Midbrain (tissue), 1 donor: ENCODE results near the gene NLK.

Experiments used
- DNase-seq: peaks from one replicate; lab custom pipeline; 2025; lab: John Stamatoyannopoulos, UW

The NLK gene

DNA sequence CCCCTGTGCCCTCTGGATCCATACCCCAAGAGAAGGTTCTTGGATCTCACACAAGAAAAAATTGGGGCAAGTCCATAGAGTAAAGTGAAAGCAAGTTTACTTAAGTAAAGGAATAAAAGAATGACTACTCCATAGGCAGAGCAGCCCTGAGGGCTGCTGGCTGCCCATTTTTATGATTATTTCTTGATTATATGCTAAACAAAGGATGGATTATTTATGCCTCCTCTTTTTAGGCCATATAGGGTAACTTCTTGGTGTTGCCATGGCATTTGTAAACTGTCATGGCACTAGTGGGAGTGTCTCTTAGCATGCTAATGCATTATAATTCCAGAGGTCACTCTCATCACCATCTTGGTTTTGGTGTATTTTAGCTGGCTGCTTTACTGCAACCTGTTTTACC lies 70.8 kb downstream of the NLK start:
- DNase-seq: no peak

DNA sequence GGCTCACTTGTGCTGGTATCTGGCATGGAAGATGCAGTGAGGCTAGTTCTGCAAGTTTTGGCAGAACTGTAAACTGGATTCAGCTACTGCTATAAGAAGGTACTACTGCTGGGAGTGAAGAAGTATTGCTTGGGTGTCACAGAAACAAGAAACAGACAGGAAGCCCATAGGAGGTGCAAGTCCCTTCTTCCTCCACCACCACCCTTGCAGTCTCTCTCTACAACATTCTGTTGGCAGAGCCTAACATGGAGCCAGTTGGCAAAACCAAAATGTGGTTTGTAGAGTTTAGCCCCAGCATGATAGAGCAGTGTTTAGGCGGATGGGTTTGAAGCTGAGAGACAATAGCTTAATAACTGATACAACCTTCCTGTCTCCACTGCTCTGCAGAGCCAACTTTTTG lies 72.6 kb downstream of the NLK start:
- DNase-seq: no peak

DNA sequence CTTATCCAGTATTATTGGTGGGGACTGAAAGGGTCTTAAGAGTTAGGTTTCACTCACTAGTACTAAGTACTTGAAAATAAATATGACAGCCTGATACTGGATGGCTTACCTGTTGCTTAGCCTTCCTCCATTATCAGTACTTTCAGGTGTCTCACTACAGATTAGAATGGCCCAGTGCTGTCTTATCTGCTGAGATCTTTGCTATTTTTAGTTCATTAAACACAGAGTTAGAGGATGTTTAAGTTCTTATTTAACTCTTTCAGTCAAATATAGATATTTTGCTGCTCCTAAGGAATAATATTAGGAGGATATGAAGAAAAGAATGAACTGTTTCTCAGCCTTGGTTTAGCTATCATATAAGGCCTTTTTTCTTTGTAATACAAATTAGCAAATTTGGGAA lies 74.8 kb downstream of the NLK start:
- no peak for DNase-seq

DNA sequence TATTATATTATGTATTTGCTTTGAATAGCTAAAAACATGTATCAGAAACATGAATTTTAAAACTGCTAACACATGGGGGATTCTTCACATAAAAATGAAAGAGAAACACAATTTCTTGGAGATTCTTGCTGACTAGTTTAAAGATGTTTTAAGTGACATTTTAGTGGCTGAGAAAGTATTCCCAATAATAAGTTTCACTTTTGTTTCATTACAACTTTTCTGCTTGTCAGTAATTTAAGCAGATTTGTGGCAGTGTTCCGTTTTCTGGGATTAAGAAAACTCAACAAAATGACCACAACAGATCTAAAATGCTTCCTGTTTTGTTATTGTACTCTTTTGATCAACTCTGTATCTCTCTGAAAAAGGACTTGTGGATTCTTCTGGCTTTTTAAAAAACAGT lies 75.9 kb downstream of the NLK start:
- DNase-seq: no peak

DNA sequence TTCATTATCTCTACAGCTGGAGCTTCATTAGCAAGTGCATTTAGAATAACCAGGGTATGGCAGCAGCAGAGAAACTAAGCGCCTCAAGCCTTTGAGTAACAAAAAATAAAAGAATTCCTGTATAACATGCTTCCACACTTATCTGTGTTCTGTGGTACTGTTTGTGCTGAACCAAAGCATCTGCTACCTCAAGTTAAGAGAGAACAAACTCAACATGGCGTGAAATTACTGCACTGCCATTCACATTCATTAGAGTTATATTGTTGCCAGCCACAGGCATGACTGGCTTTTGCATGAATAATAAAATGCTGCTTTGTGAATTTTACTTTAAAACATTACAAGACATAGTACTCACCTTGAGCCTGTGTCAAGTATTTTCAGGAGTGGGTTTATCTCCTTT lies 76.6 kb downstream of the NLK start:
- DNase-seq: no peak

DNA sequence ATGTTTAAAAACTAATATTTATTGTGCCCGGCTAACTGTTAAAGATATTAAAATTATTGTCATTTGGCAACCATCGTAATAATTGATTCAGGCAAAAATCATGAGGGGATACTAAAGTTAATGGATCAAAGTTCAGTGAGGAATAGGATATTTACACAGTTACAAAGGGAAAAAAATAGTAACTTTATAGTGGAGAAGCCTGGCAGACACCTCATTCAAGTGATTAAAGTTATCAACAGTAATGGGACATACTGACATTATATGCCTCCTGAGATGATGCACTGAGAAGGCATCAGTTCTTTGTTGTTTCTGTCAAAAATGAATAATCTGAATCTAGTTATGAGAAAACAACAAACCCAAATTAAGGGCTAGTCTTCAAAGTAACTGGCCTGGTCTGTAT lies 77.1 kb downstream of the NLK start:
- DNase-seq: no peak

DNA sequence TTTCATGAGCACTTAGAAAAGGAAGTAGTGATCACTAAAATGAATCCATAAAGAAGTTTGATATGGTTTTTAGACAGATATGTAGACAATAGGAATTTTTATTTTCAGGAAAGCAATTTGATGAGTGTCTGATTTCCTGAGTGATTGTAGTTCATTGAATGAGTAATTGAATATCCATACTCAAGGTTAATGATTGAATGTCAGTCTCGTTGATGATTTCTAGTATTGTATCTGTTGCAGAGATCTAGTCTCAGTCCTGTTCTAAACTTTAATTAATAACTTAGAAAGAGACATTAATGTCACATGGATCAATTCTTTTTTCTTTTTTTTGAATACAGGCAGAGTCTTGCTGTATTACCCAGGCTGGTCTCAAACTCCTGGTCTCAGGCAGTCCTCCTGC lies 78.3 kb downstream of the NLK start:
- no peak for DNase-seq

DNA sequence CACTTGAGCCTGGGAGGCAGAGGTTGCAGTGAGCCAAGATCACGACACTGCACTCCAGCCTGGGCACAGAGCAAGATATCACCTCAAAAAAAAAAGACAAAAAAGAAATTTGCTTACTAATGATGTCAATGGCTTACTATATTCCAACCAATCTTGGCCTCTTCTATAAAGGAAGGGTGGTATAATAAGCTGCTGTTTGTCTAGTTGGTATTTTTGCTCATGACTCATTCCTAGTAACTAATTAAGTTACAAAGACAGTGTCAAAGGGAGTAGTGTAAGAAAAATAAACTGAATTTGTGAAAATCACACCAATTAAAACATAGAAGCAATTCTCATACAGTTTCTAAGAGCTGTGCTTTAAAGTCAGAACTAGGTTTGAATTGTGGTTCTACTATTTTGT lies 82.5 kb downstream of the NLK start:
- DNase-seq: no peak

DNA sequence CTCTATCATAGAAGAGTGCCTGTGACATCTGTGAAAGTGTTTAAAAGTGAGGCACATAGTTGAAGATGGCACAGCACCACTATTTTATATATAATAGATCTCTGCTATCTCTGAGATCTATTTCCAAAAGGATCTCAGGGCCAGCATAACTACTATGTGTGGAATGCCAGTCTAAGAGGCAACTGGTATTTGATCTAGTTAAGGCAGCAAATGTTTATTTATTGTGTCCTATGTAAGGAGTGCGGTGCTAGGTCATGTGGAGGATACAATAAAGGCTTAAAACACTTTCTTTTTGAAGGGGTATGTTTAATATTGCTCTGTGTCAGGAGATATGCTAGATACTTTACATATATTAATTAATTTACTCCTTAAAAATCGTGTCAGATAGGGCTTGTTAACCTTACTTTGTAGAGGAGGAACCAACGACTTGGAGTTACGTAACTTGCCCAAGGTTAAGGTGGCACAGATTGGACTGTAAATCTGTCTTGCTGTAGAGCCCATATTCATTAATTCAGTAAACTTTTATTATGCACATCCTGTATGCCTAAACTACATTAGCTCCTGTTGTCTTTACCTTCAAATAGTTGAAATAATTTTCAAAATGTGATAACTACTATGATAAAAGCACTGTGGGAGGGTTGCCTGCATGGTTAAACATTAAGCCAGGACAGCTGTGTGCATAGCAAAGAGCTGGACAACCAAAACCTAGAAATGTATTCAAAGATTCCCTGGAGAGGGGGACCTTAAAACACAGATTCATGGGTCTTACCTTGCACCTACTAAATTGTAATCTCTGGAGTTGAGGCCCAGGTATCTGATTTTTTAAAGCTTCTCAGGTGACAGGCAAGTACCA lies 83.3 kb downstream of the NLK start:
- DNase-seq: no peak

DNA sequence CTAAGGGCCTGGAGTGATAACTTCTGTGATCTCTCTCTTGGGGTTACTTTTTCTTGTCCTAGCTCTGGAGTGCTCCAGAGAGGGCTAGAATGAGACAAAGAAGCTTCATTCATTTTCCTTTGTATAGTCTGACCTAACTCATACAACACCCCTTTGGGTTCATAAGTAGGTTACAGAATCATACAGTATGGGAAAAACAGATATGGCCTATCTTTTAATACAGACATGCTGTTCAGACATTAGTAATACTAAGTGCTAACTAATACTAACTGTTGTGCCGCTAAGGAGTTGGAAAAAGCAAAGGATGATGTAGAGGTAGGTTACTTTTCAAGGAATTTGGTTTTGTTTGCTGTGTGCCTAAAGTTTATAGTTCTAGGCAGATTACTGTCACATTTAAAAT lies 84.7 kb downstream of the NLK start:
- no peak for DNase-seq

DNA sequence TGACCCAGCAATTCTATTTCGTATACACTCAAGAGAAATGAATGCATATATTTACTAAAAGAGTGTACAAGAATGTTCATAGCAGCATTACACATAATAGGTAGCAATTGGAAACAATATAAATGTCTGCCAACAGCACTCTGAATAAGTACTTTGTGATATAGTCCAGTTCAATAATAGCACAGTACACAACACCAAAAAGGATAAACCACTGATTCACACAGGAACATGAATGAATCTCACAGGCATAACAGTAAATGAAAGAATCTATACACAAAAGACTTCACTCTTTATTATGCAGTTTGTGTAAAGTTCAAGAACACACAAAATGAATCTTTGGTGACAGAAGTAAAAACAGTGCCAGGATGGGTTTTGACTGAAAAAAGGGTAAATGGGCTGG lies 86.3 kb downstream of the NLK start:
- no peak for DNase-seq

DNA sequence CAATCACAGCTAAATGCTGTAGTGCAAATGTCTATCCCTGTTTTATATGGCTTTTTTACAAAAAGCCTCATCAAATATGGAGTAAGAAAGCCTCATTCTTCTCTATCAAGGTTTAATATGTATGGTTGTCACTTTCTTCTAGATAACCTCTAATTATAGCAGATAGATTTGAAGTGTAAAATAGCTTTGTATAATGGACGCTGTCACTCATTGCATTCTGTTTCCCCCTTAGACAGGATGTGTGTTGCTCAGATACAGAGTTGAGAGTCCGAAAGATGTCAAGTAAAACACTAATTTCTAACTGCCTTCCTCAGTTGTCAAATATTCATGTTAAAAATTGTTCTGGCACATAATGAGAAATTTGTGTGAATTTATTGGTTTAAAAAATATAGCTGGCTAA lies 88.0 kb downstream of the NLK start:
- no peak for DNase-seq

DNA sequence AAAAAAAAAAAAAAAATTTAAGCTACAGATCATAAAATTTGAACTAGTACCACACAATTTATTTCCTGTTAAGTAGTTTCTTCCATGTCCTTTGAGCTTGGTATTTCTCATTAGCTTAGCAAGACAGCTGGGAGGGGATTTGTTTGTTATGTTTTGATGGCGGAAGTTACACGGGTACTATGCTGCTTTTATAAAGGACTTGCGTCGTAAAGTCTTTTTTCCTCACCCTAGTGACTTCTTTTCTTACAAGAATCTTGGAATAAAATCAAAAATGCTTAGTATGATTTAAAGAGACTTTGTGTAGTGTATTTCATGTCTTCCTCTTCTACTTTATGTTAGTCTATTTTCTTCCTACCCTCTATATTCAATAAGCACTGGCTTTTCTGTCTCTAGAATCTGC lies 89.1 kb downstream of the NLK start:
- DNase-seq: no peak

DNA sequence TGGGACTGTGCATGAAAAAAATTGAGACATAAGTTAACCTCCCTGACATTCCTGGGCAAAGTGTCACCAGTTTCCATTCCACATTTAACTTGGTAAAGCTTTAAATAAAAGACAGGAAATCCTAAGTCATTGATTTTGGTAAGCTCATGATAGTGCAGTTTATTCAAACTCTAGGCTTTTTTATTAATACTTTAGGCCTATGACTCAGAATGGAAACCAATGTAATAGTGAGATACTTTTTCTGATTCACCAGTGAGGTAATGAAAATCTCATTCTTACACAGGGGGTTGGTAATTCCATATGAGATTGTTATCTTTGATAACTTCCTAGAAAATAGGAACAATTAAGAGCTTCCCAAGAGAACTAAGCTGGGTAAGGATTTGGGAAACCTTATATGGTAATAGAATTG lies 91.1 kb downstream of the NLK start:
- no peak for DNase-seq

DNA sequence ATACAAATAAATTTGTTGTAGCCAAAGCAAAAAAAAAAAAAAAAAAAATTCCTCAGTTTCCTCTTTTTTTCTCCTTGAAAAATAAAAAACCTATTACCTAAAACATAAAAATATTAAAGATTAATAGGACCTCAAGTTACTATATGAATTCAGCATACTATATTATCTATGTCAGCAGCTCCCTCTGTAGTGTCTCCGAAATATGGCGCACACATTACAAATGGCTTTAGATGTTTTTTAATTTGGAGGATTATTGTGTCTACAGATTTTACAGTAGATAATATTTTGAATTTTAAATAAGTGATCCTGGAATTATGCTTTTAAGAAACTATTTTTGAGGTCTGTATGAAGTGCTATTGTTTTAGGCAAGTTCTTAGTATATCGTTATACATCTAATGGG lies 94.4 kb downstream of the NLK start:
- DNase-seq: no peak

DNA sequence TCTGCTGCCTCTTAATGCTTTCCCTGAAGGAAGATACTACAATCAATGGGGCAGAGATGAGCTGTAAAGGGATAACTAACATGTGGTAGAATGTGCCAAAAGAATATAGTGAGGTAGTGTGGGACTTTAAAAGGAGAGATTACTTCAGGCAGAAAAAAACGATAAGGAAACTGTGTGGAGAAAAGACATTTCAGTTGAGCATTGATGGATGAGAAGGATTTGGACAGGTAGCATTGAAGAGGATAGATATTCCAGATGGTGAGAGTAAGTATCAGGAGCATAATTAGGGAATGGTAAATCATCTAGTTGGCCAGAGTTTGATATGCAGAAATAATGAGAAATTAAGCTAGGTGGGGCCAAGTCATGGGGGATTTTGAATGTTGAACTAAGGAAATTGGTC lies 97.3 kb downstream of the NLK start:
- DNase-seq: no peak

DNA sequence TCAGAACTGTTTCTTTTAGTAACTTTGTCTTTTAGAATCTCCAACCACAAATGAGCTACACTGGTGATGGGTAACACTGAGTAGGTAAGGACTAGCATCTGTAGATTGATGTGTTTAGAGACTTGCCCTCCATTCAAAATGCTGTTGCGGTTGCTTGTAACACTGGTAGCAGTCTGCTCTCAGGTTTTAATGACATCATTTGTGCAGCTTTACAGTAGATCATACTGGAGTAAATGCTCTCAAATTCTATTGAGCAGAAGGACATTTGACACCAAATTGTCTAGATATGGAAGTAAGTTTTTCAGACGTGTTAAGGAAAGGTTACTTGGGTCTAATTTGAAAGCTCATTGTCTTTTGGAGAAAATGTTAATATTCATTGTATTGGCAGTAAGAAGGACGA lies 98.8 kb downstream of the NLK start:
- no peak for DNase-seq

DNA sequence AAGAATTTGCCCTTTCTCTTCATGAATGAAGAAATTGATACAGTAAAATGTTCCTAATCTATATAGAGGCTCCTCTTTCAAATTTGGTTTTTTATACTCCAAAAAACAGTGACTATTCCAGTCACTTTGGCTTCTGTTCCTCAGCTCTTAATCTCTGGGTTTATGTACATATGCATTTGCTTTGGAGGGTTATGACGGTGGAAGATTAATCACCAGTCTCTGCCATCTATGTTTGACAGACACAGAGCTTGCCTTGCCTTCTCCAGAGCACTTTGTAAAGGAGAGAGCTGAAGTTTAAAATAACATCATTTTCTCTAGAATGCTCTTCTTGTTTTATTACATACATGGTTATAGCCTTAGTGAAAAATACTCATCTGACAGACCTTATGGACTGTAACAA lies 99.3 kb downstream of the NLK start:
- no peak for DNase-seq

DNA sequence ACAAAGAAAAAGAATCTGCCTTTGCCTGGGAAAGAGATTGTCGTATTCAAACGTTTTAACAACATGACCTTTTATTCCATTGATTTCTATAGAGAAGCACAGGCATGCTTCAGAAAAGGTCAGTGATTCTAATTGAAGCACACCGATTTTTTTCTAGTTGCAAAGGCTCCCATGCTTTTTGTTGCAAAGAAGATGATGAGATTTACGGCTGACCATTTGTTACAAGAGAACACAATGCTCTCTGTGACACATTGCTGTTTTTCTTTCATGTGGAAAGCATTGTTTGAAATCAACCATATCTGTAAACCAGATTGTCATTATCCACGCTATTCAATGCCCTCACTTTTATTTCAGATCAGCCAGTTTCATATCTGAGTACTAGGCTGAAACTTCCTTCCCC lies 99.8 kb downstream of the NLK start:
- DNase-seq: peak; percentile 45

DNA sequence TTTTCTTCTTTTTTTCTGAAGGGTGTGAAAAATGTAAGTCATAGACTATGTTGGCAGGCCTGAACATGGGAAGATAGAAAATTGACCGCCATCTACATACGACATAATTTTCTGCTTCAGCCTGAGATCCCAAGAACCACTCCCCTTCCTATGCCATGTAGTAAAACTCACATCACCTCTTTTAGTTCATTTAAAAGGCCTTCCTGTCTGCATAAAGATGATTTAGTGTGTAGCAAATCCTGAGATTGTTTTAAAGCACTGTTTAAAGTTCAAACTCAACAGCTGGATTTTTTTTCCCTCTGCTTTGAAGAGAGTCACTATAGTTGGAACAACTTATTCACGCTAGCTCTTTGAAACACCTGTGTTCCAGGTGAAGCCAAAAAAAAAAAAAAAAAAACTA lies 101.5 kb downstream of the NLK start:
- DNase-seq: no peak

DNA sequence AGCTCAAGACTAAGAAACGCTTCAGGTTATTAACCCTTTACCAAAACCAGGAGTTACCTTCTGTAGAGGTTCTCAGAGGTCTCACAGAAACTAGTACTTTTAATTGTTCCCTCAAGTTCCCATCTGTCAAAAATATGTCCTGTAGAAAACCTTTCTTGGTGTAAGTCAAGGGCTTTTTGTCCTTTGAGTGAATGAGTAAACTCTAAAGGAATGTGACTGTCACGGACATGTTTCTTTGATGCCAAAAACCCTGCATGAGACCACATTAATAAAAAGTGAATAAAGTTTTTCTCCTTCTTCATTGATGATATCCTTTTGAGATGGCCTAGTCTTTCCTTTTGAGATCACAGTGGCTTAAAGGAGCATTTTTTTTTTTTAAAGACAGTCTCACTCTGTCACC lies 102.9 kb downstream of the NLK start:
- no peak for DNase-seq

DNA sequence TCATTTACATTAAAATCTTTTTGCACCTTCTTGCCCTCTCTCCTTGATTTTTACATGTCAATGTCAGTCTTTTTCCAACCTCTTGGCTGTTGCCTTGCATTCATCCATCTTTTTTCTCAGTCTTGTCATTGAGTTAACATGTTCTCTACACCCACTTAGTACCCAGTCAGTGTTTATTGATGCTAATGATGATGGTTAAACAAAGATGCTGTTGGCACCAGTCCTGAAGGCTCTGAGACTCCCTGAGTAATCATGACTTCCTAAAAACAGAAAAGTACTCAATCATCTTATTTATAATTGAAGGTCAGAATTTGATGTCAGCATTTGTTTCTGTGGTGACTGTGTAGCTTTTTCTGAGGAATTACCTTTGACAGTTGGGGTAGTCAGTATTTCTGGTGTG lies 104.5 kb downstream of the NLK start:
- DNase-seq: no peak

DNA sequence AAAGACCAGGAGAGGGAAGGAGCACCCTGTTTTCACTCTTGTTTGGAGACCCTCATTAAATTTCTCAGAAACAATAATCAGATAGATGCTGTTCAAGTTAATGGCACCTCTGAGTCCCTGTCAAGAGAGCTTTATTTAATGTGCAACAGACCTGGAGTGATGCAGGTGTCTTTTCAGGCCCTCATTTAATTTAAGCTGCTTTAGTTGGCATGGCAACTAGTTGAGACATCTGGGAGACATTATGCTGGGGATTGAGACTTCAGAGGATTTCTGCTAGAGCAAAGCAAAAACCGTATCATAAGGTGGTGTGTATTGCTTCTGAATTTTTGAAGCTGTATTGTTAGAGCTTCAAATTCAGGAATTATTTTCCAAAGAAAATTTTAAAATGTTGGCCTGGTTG lies 108.5 kb downstream of the NLK start:
- no peak for DNase-seq

DNA sequence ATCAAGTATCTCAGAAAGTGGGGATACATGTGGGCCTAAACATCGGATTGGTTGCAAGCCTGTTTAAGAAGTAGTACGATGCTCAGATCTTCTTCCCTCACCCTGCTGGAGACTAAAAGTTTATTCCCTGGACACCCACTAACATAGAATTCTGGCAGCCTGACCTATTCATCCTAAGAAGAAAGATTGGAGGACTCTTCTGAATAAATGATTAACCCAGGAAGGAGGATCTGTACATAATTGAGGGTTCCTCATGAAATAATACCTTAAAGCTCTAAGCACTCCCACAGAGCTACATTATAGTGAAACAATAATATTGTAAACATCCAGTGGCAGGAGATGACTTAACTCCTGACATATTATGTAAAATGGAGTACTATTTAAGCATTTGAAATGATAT lies 111.7 kb downstream of the NLK start:
- no peak for DNase-seq
